NCI-H1417 (cell line): ENCODE data around the gene NEK4.
"Not testable (repeated sequence)": the region's sequence is repeated elsewhere in the genome, so short reads cannot be mapped to it uniquely, and the experiment has no call there.

Source experiments
- DNase-seq, 3 experiments: peaks; one replicate each; lab custom pipeline; 2025; lab: John Stamatoyannopoulos, UW

The NEK4 gene

GRCh38 chr3:52696830-52697631 lies 73.7 kb downstream of the NEK4 start:
- DNase-seq = no peak

- no peak for DNase-seq
Observed at GRCh38 chr3:52695798-52696671, 74.7 kb downstream of the NEK4 start.

DNA sequence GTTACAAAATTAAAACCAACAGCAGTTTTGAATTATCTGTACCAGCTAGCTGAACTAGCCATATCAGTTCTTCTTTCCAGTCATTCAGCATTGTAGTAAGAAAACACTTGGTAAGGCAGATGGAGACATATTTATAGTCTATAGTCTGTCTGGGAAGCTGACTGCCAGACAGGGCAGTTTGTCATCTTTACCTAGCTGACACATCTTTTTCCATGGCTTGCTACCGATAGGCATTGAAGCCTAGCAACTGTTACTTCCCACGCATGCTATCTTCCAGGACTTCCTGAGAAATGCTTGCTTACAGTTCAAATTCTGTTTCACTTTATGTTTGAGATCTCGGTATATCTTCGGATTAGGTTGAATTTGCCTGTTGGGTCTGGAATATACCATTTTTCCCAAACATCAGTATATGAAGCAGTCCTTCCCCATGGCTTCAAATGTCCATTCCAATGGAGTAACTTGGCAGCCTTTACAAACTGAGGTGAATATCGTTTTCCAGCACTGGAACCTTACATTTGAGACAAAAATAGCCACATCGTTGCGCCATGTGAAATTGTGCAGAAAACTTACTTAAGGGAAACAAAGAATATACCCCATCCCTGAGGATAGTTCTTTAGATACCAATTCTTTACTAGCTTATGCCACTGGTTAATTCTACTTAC lies 76.1 kb downstream of the NEK4 start:
- DNase-seq = no peak

DNA sequence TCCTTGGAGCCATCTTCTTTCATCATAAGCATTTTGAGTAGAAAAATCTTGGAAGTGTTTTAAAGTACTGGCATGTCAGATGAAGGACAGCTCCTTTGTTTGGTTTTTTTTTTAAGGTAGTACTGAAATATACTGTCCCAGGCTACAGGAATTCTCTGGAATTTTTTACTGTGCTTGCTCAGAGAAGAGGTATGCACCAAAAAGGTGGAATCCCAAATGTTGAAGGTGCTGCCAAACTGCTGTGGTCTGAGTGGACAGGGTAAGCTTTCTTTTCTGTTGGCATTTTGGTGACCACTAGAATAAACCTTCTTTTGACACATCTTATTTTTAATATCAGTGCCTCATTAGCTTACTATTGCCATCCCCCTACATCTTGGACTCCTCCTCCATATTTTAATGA lies 77.7 kb downstream of the NEK4 start:
- no peak for DNase-seq

GRCh38 chr3:52690560-52690959 lies 80.2 kb downstream of the NEK4 start:
- no peak for DNase-seq

DNA sequence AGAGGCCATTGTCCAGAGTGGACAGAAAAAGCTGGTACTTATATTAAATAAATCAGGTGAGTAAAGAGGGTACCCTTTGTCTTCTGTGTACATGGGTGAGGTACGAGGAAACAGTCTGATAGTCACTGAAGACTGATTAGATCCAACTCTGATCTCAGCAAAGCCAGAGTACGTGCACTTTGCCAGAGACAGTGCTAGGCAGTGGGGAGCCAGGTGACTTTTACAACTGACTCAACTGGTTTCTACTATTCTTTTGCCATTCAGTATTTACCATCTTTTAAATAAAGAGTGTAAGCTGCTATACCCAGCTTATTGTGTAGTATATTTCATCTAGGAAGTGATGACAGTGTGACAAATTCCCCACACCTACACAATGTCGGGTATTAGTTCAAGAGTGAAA lies 81.6 kb downstream of the NEK4 start:
- no peak for DNase-seq

GRCh38 chr3:52688266-52688665 lies 82.5 kb downstream of the NEK4 start:
- DNase-seq = no peak

DNA sequence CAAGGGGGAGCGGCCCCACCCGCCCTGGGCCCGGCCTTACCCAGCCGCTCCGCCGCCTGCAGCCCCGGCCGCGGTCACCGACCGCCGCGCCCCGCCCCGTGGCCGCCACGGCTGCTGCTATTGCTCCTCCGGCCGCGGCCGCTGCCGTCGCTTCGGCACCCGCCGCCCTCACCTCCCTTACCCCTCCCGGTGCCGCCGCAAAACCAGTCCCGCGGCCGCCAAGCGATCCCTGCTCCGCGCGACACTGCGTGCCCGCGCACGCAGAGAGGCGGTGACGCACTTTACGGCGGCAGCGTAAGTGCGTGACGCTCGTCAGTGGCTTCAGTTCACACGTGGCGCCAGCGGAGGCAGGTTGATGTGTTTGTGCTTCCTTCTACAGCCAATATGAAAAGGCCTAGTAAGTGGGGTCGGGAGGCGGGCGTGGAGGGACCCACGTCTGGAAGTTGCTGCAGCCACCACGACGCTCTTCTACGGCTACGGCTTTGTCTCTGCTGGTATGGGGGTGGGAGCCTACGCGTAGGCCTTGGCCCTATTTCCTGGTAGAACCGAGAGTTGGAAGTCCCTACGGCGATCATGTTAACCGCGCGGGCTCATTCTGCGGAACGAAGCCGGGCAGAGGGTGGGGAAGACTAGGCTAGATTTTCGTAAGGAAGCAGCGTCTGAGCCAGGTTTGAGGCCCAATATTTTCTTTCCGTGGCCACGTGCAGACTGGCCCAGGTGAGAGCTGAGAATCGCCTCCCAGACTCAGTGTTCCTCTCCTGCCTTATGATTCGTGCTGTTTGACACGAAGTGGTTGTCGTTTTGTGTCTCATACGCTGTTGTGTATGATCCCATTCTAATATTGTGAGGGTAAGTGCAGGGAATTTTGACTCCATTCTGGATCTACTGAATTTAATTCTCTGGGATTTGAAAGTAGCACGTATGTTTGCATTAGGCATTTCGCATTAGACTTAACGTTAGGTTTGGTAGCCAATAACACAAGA lies 84.7 kb downstream of the NEK4 start, which contains the start of the genes GNL3 and PBRM1:
Gene GNL3 (plus strand): TSS at position 324 of the 983 bp plus-strand sequence. CDS start 61 bp downstream, at position 385.
Gene PBRM1 (minus strand): TSS at position 205 of the 983 bp plus-strand sequence.
- DNase-seq = peak; percentile 90 to 94 (median 94)

- DNase-seq = peak; percentile 76 to 87 (median 86)
Observed at GRCh38 chr3:52685285-52685708, 85.4 kb downstream of the NEK4 start.

DNA sequence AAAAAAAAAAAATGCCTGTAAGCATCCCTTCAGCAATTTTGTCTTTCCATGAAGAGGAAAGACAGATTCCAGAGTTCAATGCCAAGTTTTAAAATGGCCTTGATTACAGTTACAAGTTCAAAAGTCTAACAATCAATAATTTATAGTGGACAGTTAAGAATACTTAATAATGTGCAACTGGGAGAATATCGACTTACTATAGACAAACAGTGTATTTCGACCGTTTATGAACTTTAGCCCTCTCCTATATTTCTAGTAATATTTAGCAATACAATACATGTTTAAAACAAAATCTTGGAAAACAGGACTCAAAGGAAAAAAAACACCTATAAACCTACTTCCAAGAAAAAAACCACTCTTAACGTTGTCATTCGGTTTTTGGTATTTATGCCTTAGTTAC lies 86.6 kb downstream of the NEK4 start:
- no peak for DNase-seq

GRCh38 chr3:52683611-52684010 lies 87.1 kb downstream of the NEK4 start:
- DNase-seq = no peak

GRCh38 chr3:52682016-52682415 lies 88.7 kb downstream of the NEK4 start:
- no peak for DNase-seq

DNA sequence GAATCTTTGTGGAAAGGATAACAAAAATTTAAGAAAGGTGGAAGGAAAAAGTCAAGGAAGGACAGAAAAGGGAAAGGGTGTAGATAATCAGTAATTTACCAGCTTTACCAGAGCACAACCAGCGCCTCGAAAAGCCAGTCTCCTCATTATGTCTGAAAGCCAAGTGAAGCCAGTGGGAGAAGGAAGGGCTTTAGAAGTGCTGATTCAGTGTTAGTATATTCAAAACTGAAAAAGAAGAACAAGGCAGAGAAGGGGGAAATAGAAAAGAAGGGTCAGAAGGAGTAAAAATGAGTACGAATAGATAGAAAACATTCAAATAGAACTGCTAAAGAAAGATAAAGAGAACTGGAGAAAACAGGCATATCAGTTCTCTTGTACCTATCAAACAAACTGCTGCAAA lies 89.1 kb downstream of the NEK4 start:
- no peak for DNase-seq

DNA sequence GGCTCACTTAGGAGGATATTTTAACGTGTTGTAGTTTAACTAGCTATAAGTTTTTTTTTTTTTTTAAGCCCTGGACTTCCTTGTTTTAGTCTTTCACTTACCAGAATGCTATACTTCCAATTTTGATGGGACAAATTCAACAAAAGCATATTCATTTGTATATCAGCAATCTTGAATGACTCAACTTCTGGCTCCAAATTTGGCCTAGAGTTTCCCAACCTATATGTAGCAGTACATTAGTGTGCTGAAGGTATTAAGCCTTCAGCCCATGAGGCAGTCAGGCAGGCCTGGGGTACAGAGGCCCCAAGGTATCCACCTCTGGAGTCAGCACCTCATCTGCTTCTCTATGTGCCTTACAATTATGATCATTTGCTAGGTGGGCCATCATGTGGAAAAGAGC lies 90.9 kb downstream of the NEK4 start:
- no peak for DNase-seq

- DNase-seq = no peak
Observed at GRCh38 chr3:52679199-52679538, 91.6 kb downstream of the NEK4 start.

- DNase-seq = no peak
Observed at GRCh38 chr3:52678265-52679198, 92.2 kb downstream of the NEK4 start.

GRCh38 chr3:52676201-52676600 lies 94.5 kb downstream of the NEK4 start:
- DNase-seq = not testable (repeated sequence)

GRCh38 chr3:52671676-52672075 lies 99.1 kb downstream of the NEK4 start:
- no peak for DNase-seq

DNA sequence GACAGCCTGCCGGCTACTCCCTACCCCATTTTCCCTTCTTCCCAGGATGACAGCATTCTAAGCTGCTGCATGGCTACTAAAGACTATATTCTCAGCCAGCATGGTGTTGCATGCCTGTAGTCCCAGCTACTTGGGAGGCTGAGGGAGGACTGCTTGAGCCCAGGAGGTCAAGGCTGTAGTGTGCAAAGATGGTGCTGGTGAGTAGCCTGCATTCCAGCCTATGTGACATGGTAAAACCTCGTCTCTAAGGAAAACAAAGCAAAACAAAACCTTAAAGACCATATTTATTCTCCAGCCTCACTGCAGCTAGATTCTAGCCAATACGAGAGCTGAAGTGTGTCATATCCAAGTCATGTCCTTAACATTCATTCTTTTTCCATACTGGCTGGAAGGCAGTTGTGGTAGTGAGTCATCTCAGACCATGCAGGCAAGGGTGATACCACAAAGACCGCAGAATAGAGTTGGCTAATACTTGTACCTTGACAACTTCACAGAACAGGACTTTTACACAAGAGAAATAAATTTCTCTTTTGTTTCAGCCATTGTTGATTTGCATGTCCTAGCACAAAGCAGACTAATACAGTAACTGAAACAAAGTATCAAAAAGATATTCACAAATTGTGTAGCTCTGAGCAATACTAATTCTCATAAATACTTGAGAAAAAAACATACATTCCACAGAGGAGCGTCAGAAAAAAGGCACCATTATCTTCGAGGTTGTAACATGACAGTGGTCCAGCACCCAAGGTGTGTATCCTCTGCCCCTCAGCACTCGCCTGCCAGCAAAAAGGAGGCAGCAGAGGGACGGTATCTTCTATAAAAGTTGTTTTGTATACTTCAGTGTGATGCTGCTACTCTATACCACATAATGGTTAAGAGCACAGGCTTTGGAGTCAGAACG lies 99.9 kb downstream of the NEK4 start:
- no peak for DNase-seq
